ENCODE measurements around the gene HEG1.

HEG1 gene

DNA sequence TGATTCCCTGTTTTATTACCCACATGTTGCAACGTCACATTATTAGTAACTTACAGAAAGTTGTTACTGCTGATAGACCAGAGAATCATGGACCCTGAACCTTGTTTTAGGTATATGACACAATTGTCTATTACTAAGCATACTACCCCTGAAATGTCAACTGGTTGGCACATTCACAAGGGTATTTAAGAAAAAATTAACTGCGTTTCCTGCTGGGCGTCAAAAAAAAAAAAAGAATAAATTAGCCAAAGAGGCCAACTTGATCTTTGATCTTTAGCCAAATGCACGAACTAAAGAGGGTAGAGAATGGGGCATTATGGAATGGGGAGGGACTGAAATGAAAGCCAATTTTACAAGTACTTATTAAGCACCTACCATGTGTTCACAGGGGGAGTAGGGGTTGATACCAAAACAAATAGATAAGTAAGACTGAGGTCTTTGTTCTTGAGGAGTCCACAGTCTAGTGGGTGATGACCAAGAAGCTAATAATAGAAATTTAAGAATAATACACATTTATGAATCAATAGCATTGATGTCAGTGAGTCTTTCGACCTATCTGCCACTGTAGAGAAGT lies 103.4 kb downstream of the HEG1 start:
- no peaks in the 10 kb centered on the region for H3K36me3 ChIP-seq (ENCODE audit: control insufficient read depth, insufficient read depth, low read length)
- H3K9ac ChIP-seq (ENCODE audit: low read depth, low read length) = no peak overlapping the region
- H3K4me3 ChIP-seq (ENCODE audit: low read depth, low read length) = no peak overlapping the region
- no peaks in the 10 kb centered on the region for H3K9me3 ChIP-seq (ENCODE audit: control insufficient read depth, insufficient read depth, low read length)
- H3K4me1 ChIP-seq (ENCODE audit: control insufficient read depth, insufficient read depth, low read length) = peaks cover 4% of the 10 kb centered on the region
- H3K27me3 ChIP-seq (ENCODE audit: control insufficient read depth, insufficient read depth, low read length) = no peaks in the 10 kb centered on the region

DNA sequence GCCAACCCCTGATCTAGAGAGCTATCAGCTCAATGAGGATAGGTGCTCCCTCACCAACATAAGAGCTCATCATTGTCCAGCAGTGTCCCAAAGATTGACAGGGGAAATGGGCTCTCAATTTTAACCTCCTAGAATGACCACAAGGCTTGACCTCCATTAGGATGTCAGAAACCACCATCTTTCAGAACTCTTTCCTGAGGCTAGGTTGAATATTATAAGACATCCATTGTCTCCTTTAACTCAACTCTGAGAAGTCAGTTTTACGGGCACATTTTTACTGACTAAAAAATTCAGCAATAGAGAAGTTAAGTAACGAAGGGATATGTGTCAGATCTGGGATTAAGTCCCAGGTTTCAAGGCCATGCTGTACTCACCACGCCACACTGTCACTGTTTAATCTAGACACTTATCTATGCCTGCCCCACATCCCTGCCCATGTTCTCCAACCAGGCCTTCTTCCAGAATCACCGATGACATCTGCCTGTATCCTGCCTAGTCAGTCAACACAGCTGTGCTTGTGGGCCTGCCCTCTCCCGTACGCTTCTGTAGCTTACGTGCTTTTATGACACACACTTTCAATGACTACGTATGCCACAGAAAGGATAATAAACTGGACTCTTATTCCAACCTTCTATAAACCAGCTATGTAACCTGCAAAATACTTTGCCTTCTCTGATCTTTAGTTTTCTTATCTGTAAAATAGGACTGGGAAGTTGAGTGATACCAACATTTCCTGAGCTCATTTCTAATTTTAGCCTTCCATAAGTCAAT lies 104.1 kb downstream of the HEG1 start:
- H3K9ac ChIP-seq (ENCODE audit: low read depth, low read length) = no peak overlapping the region
- H3K4me3 ChIP-seq (ENCODE audit: low read depth, low read length) = no peak overlapping the region
- no peaks in the 10 kb centered on the region for H3K9me3 ChIP-seq (ENCODE audit: control insufficient read depth, insufficient read depth, low read length)
- peaks cover 4% of the 10 kb centered on the region for H3K4me1 ChIP-seq (ENCODE audit: control insufficient read depth, insufficient read depth, low read length)
- H3K27me3 ChIP-seq (ENCODE audit: control insufficient read depth, insufficient read depth, low read length) = no peaks in the 10 kb centered on the region
- no peaks in the 10 kb centered on the region for H3K36me3 ChIP-seq (ENCODE audit: control insufficient read depth, insufficient read depth, low read length)

DNA sequence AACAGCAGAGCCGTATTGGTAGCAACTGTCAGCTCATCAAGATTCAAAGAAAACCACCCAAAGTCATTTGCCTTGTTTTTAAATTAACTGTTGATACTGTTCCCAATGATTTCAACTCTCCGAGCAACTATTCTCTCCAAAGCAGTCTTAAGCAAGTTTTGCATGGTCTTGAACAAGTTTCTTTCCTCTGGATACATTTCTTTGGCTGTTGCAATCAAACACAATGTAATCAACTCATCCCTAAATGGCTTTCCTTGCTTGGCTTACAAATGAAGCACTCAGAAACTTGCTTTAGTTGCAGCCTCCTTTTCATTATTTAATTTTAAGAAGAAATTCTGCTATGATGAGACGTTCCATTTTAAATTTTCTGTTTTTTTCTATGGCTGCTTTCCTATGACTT lies 105.8 kb downstream of the HEG1 start:
- Histone ChIP-seq H3K27me3 (ENCODE audit: control insufficient read depth, insufficient read depth, low read length) (no peaks in the 10 kb centered on the region), H3K4me3 (ENCODE audit: low read depth, low read length) (no peak overlapping the region), H3K4me1 (ENCODE audit: control insufficient read depth, insufficient read depth, low read length) (peaks cover 4% of the 10 kb centered on the region), H3K9ac (ENCODE audit: low read depth, low read length) (no peak overlapping the region), H3K9me3 (ENCODE audit: control insufficient read depth, insufficient read depth, low read length) (no peaks in the 10 kb centered on the region), H3K36me3 (ENCODE audit: control insufficient read depth, insufficient read depth, low read length) (no peaks in the 10 kb centered on the region)

DNA sequence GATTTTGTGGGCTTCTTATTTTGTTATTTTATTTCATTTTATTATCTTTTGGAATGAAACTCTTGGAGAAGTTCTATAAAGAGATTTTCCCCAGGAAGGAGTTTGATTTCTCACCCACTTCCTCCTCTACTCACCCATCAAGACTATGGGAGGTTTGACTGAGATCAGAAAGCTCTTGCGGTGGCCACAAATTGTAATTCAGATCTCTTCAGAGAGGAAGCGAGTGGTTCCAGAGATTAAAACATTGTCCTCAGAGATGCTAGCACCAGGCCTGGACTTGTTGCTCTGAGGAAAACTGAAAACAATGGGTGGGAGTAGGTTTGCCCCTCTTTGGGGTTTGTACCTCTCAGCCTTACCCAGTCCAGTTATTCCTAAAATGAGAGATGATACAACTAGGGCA lies 113.2 kb downstream of the HEG1 start:
- no peaks in the 10 kb centered on the region for H3K9me3 ChIP-seq (ENCODE audit: control insufficient read depth, insufficient read depth, low read length)
- H3K27me3 ChIP-seq (ENCODE audit: control insufficient read depth, insufficient read depth, low read length) = no peaks in the 10 kb centered on the region
- H3K9ac ChIP-seq (ENCODE audit: low read depth, low read length) = no peak overlapping the region
- H3K4me1 ChIP-seq (ENCODE audit: control insufficient read depth, insufficient read depth, low read length) = no peaks in the 10 kb centered on the region
- no peaks in the 10 kb centered on the region for H3K36me3 ChIP-seq (ENCODE audit: control insufficient read depth, insufficient read depth, low read length)
- H3K4me3 ChIP-seq (ENCODE audit: low read depth, low read length) = no peak overlapping the region

DNA sequence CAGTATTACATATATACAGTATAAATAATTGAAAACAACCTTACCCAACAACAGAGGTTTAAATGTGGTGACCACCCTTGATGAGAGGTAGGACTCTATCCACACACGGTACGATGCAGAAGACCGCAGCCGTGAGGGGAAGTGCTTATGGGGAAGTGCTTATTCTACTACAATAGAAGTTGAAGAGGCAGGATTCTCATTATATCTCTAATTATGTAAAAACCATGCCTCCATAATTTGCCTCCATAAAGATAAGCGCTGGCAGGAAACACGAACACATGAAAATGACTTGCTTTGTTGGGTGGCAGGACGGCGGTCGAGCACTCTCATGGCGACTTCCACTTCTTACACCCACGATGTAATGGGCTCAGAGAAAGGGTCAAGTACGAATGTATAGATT lies 114.0 kb downstream of the HEG1 start:
- Histone ChIP-seq H3K9me3 (ENCODE audit: control insufficient read depth, insufficient read depth, low read length) (no peaks in the 10 kb centered on the region), H3K27me3 (ENCODE audit: control insufficient read depth, insufficient read depth, low read length) (no peaks in the 10 kb centered on the region), H3K36me3 (ENCODE audit: control insufficient read depth, insufficient read depth, low read length) (no peaks in the 10 kb centered on the region), H3K4me1 (ENCODE audit: control insufficient read depth, insufficient read depth, low read length) (no peaks in the 10 kb centered on the region), H3K4me3 (ENCODE audit: low read depth, low read length) (no peak overlapping the region), H3K9ac (ENCODE audit: low read depth, low read length) (no peak overlapping the region)

DNA sequence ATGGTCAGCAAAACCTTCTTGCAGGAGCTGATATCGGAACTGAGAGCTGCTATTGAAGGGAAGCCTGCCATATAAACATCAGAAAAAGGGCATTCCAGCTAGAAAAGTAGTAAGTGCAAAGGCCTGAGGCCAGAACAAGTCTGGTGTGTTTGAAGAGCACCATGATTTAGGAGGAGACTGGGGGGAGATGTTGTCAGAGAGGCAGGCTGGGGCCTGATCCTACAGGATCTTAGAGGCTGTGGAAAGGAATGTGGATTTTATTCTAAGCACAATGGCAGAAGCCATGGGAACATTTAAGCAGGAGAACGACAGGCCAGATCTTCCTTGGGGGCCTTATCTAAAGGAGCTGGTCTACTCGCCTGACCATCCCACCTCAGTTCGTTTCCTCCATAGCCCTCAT lies 116.1 kb downstream of the HEG1 start:
- no peaks in the 10 kb centered on the region for H3K36me3 ChIP-seq (ENCODE audit: control insufficient read depth, insufficient read depth, low read length)
- H3K4me3 ChIP-seq (ENCODE audit: low read depth, low read length) = no peak overlapping the region
- no peaks in the 10 kb centered on the region for H3K4me1 ChIP-seq (ENCODE audit: control insufficient read depth, insufficient read depth, low read length)
- no peak overlapping the region for H3K9ac ChIP-seq (ENCODE audit: low read depth, low read length)
- H3K27me3 ChIP-seq (ENCODE audit: control insufficient read depth, insufficient read depth, low read length) = no peaks in the 10 kb centered on the region
- no peaks in the 10 kb centered on the region for H3K9me3 ChIP-seq (ENCODE audit: control insufficient read depth, insufficient read depth, low read length)

DNA sequence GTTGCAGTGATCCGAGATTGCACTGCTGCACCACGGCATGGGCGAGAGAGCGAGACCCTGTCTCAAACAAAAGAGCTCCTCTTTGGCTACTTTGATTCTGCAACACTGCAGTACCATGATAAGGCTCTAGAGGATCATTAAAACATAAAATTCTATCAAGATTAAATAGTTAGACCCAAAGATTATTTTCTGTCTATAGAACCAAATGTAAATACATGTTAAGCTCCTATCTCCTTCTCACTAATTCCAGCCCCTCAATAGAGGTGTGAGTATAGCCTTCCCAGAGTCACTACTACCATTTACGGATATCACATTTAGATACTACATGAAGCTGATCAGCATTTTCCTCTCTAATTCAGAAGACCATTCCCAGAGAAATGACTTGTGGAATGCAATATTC lies 116.9 kb downstream of the HEG1 start:
- Histone ChIP-seq H3K4me3 (ENCODE audit: low read depth, low read length) (no peak overlapping the region), H3K9me3 (ENCODE audit: control insufficient read depth, insufficient read depth, low read length) (no peaks in the 10 kb centered on the region), H3K4me1 (ENCODE audit: control insufficient read depth, insufficient read depth, low read length) (no peaks in the 10 kb centered on the region), H3K9ac (ENCODE audit: low read depth, low read length) (no peak overlapping the region), H3K27me3 (ENCODE audit: control insufficient read depth, insufficient read depth, low read length) (no peaks in the 10 kb centered on the region), H3K36me3 (ENCODE audit: control insufficient read depth, insufficient read depth, low read length) (no peaks in the 10 kb centered on the region)

DNA sequence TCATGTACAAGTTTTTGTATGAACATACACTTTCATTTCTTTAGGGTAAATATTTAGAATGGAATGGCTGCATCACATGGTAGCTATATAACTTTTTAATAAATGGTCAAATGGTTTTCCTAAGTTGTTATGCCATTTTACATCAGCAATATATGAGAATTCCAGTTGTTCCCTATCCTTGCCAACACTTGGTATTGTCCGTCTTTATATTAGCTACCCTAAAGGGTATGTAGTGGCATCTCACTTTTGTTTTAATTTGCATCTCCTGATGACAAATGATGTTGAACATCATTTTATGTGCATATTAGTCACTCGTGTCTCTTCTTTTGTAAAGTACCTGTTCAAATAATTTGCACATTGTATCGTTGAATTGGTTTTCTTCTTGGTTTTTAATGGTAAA lies 118.7 kb downstream of the HEG1 start:
- H3K27me3 ChIP-seq (ENCODE audit: control insufficient read depth, insufficient read depth, low read length) = no peaks in the 10 kb centered on the region
- H3K36me3 ChIP-seq (ENCODE audit: control insufficient read depth, insufficient read depth, low read length) = no peaks in the 10 kb centered on the region
- H3K4me3 ChIP-seq (ENCODE audit: low read depth, low read length) = no peak overlapping the region
- H3K9me3 ChIP-seq (ENCODE audit: control insufficient read depth, insufficient read depth, low read length) = no peaks in the 10 kb centered on the region
- H3K4me1 ChIP-seq (ENCODE audit: control insufficient read depth, insufficient read depth, low read length) = no peaks in the 10 kb centered on the region
- no peak overlapping the region for H3K9ac ChIP-seq (ENCODE audit: low read depth, low read length)

DNA sequence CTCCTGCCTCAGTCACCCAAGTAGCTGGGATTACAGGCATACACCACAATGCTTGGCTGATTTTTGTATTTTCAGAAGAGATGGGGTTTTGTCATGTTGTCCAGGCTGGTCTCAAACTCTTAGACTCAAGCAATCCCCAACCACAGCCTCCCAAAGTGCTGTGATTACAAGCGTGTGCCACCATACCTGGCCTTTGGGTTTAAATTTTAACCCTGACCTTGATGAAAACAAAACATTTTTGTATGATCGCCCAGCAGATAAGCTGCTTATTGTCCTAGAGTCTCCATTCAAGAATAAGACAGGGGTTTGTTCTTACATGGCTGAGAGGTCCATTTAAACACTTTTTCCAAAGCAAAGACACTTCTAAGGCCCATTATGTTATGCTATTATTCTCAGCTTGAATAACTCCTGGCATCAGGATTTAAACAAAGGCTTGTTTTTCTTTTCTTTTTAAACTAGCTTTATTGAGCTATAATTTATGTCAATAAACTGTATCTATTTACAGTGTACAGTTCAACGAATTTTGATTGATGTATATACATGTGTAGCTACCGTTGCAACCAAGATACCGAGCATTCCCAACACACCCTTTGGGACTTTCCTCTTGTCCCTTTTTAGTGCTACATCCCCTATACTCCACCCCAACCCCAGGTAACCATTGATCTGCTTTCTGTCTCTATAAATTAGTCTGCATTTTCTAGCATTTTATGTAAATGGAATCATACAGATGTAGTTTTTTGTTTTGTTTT lies 119.8 kb downstream of the HEG1 start:
- Histone ChIP-seq H3K9ac (ENCODE audit: low read depth, low read length) (no peak overlapping the region), H3K27me3 (ENCODE audit: control insufficient read depth, insufficient read depth, low read length) (no peaks in the 10 kb centered on the region), H3K36me3 (ENCODE audit: control insufficient read depth, insufficient read depth, low read length) (no peaks in the 10 kb centered on the region), H3K4me3 (ENCODE audit: low read depth, low read length) (no peak overlapping the region), H3K4me1 (ENCODE audit: control insufficient read depth, insufficient read depth, low read length) (no peaks in the 10 kb centered on the region), H3K9me3 (ENCODE audit: control insufficient read depth, insufficient read depth, low read length) (no peaks in the 10 kb centered on the region)

DNA sequence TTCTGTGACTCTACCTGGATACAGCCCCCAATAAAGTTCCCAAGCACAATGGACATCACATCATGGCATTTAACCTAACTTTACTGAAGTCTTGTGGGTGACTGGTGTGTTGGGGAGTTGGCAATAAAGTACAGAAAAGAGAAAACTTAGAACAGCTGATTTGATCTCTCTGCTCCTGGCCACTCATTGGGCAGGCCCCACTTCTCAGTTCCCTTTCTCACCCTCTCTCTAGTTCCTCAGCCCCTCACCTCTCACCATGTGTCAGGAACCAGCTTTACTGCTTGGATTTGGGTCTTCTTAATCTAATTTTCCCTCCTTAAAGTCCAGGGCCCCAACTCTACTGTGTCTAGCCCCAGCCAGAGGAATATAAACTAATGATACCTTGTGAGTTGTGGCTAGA lies 120.5 kb downstream of the HEG1 start:
- Histone ChIP-seq H3K4me1 (ENCODE audit: control insufficient read depth, insufficient read depth, low read length) (no peaks in the 10 kb centered on the region), H3K36me3 (ENCODE audit: control insufficient read depth, insufficient read depth, low read length) (no peaks in the 10 kb centered on the region), H3K9me3 (ENCODE audit: control insufficient read depth, insufficient read depth, low read length) (no peaks in the 10 kb centered on the region), H3K4me3 (ENCODE audit: low read depth, low read length) (no peak overlapping the region), H3K27me3 (ENCODE audit: control insufficient read depth, insufficient read depth, low read length) (no peaks in the 10 kb centered on the region), H3K9ac (ENCODE audit: low read depth, low read length) (no peak overlapping the region)

DNA sequence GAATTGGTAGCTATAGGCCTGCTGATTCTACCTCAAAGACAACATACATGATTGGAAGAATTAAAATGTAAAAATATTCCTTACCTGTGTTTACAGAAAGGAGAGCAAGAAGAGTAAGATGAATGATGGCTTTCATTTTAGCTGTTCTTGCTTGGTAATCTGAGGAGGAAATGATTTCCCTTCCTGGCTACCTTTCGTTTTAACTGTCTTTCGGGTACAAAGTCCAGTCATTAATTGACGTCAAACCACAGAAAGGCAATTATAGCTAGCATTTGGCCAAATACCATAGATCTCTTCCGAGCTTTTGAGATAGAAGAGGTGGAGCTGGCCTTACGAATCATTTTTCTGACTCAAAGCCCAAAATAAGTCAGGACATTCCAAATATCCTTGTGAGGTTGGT lies 121.2 kb downstream of the HEG1 start, which contains the start of gene MUC13:
Gene MUC13, minus strand, starts transcription at position 175 of the 400 bp plus-strand sequence. Its CDS starts 39 bp downstream, at position 136.
- Histone ChIP-seq H3K9me3 (ENCODE audit: control insufficient read depth, insufficient read depth, low read length) (no peaks in the 10 kb centered on the region), H3K4me3 (ENCODE audit: low read depth, low read length) (no peak within 1 kb of the TSS), H3K4me1 (ENCODE audit: control insufficient read depth, insufficient read depth, low read length) (no peaks in the 10 kb centered on the region), H3K27me3 (ENCODE audit: control insufficient read depth, insufficient read depth, low read length) (no peaks in the 10 kb centered on the region), H3K9ac (ENCODE audit: low read depth, low read length) (no peak within 1 kb of the TSS), H3K36me3 (ENCODE audit: control insufficient read depth, insufficient read depth, low read length) (no peaks in the 10 kb centered on the region)
